H9 (cell line): ENCODE measurements around the gene MTLN. TPM values are rescaled to one million over a fixed set of nuclear protein-coding genes. Genes with fewer than 3 reads are reported as not detected.

Experiments
- DNase-seq: peaks from one replicate; pipeline ENCODE4 v3.0.0-alpha.2; 2017
- H2AFZ ChIP-seq: one replicate; pipeline ENCODE4 v1.6.1; 2013; ENCODE audit warnings: mild to moderate bottlenecking, low read length, control low read depth, moderate library complexity
- H2AK5ac ChIP-seq: 2 replicates; pipeline ENCODE4 v1.6.1; 2013; ENCODE audit warnings: low read length, control low read depth, mixed read lengths; ENCODE audit not compliant: insufficient read length
- H2BK120ac ChIP-seq: one replicate; pipeline ENCODE4 v1.6.1; 2013; ENCODE audit warnings: low read depth, mild to moderate bottlenecking, low read length, control low read depth, inconsistent platforms; ENCODE audit not compliant: poor library complexity, severe bottlenecking
- H2BK12ac ChIP-seq: 2 replicates; pipeline ENCODE4 v1.6.1; 2013; ENCODE audit warnings: low read length, control low read depth, mixed read lengths, low read depth; ENCODE audit not compliant: insufficient read length
- H2BK15ac ChIP-seq: 2 replicates; pipeline ENCODE4 v1.6.1; 2013; ENCODE audit warnings: low read depth, low read length, control low read depth
- H2BK20ac ChIP-seq: one replicate; pipeline ENCODE4 v1.6.1; 2013; ENCODE audit warnings: low read depth, mild to moderate bottlenecking, low read length, control low read depth, inconsistent platforms; ENCODE audit not compliant: poor library complexity, severe bottlenecking
- H2BK5ac ChIP-seq: 2 replicates; pipeline ENCODE4 v1.6.1; 2013; ENCODE audit warnings: low read length, control low read depth, mixed read lengths; ENCODE audit not compliant: insufficient read length
- H3K14ac ChIP-seq: 2 replicates; pipeline ENCODE4 v1.6.1; 2013; ENCODE audit warnings: low read length, control low read depth; ENCODE audit not compliant: insufficient read depth
- H3K18ac ChIP-seq: 2 replicates; pipeline ENCODE4 v1.6.1; 2013; ENCODE audit warnings: low read depth, mild to moderate bottlenecking, mixed read lengths, low read length, control low read depth; ENCODE audit not compliant: insufficient read length
- H3K23ac ChIP-seq: 2 replicates; pipeline ENCODE4 v1.6.1; 2013; ENCODE audit warnings: low read length, control low read depth, mixed read lengths, low read depth; ENCODE audit not compliant: insufficient read length
- H3K23me2 ChIP-seq: 2 replicates; pipeline ENCODE4 v1.6.1; 2013; ENCODE audit warnings: low read depth, mild to moderate bottlenecking, mixed read lengths, low read length, control low read depth; ENCODE audit not compliant: insufficient read length, poor library complexity, severe bottlenecking
- H3K27ac ChIP-seq: 2 replicates; pipeline ENCODE4 v1.5.1; 2013; ENCODE audit warnings: low read length, control low read depth, mixed read lengths, low read depth; ENCODE audit not compliant: insufficient read length
- H3K27me3 ChIP-seq: 2 replicates; pipeline ENCODE4 v1.6.1; 2013; ENCODE audit warnings: low read length, control low read depth, inconsistent platforms; ENCODE audit not compliant: insufficient read depth
- H3K4ac ChIP-seq: 2 replicates; pipeline ENCODE4 v1.6.1; 2013; ENCODE audit warnings: low read depth, mild to moderate bottlenecking, control low read depth, inconsistent platforms, low read length, moderate library complexity
- H3K4me1 ChIP-seq: 2 replicates; pipeline ENCODE4 v1.6.1; 2013; ENCODE audit warnings: low read length, control low read depth, inconsistent platforms; ENCODE audit not compliant: insufficient read depth
- H3K4me2 ChIP-seq: 2 replicates; pipeline ENCODE4 v1.6.1; 2013; ENCODE audit warnings: low read length, control low read depth, mixed read lengths; ENCODE audit not compliant: insufficient read length, insufficient read depth
- H3K56ac ChIP-seq: 2 replicates; pipeline ENCODE4 v1.6.1; 2013; ENCODE audit warnings: low read depth, mild to moderate bottlenecking, mixed read lengths, low read length, control low read depth; ENCODE audit not compliant: insufficient read length
- H3K79me1 ChIP-seq: 2 replicates; pipeline ENCODE4 v1.6.1; 2013; ENCODE audit warnings: low read depth, mild to moderate bottlenecking, moderate library complexity, low read length, control low read depth, inconsistent platforms; ENCODE audit not compliant: insufficient read depth, poor library complexity, severe bottlenecking
- H3K79me2 ChIP-seq: 2 replicates; pipeline ENCODE4 v1.6.1; 2013; ENCODE audit warnings: low read length, control low read depth, inconsistent platforms; ENCODE audit not compliant: insufficient read depth
- H3K9ac ChIP-seq: 2 replicates; pipeline ENCODE4 v1.6.1; 2013; ENCODE audit warnings: low read length, control low read depth, mixed read lengths; ENCODE audit not compliant: insufficient read length; ENCODE audit errors: extremely low read depth
- H3K9me3 ChIP-seq: one replicate; pipeline ENCODE4 v1.6.1; 2013; ENCODE audit warnings: low read depth, low read length, inconsistent platforms; ENCODE audit not compliant: control insufficient read depth
- H3T11ph ChIP-seq: one replicate; pipeline ENCODE4 v1.6.1; 2013; ENCODE audit warnings: mild to moderate bottlenecking, low read length, control low read depth, inconsistent platforms
- H4K20me1 ChIP-seq: one replicate; pipeline ENCODE4 v1.6.1; 2013; ENCODE audit not compliant: control insufficient read depth, insufficient read length, insufficient read depth
- H4K5ac ChIP-seq: 2 replicates; pipeline ENCODE4 v1.6.1; 2013; ENCODE audit warnings: low read depth, mild to moderate bottlenecking, mixed read lengths, low read length, control low read depth; ENCODE audit not compliant: insufficient read length
- H4K8ac ChIP-seq: replicated peaks from 2 replicates; pipeline ENCODE4 v1.6.1; 2013; ENCODE audit warnings: low read length, control low read depth, mixed read lengths, low read depth; ENCODE audit not compliant: insufficient read length
- H4K91ac ChIP-seq: 2 replicates; pipeline ENCODE4 v1.6.1; 2013; ENCODE audit warnings: low read depth, mild to moderate bottlenecking, moderate library complexity, mixed read lengths, low read length, control low read depth; ENCODE audit not compliant: insufficient read length
- H3K27ac Mint-ChIP-seq, 3 experiments: 2 replicates in 2 of 3; 3 replicates in 1 of 3; pipeline ENCODE4 v1.8.0; 2020 to 2021; ENCODE audit warnings: mixed read lengths in 3 of 3, mild to moderate bottlenecking in 1 of 3, moderate library complexity in 1 of 3
- H3K27me3 Mint-ChIP-seq: 2 replicates; pipeline ENCODE4 v1.8.0; 2021; ENCODE audit warnings: low read depth, mild to moderate bottlenecking, moderate library complexity, mixed read lengths
- H3K36me3 Mint-ChIP-seq, 3 experiments: 2 replicates in 2 of 3; 3 replicates in 1 of 3; pipeline ENCODE4 v1.8.0; 2020 to 2021; ENCODE audit warnings: low read depth in 3 of 3, mixed read lengths in 3 of 3; ENCODE audit not compliant: insufficient read depth in 1 of 3
- H3K4me1 Mint-ChIP-seq, 2 experiments: 2 replicates each; pipeline ENCODE4 v1.8.0; 2020; ENCODE audit warnings: mixed read lengths in 2 of 2
- H3K4me3 Mint-ChIP-seq, 2 experiments: 2 replicates in 1 of 2; 3 replicates in 1 of 2; pipeline ENCODE4 v1.8.0; 2020 to 2021; ENCODE audit warnings: mild to moderate bottlenecking in 2 of 2, mixed read lengths in 2 of 2, moderate library complexity in 1 of 2
- H3K9me3 Mint-ChIP-seq, 2 experiments: 2 replicates in 1 of 2; 3 replicates in 1 of 2; pipeline ENCODE4 v1.8.0; 2020; ENCODE audit warnings: mild to moderate bottlenecking in 2 of 2, mixed read lengths in 2 of 2, moderate library complexity in 1 of 2
- CTCF ChIP-seq: fragments of 200-600 bp; sonication (generic); conservative IDR thresholded peaks from 3 replicates; pipeline ENCODE4 v1.8.0; 2021; ENCODE audit warnings: antibody characterized with exemption, mild to moderate bottlenecking
- WGBS: extraction: QIAGEN DNeasy Blood & Tissue Kit; methylation state at CpG from one replicate; pipeline ENCODE4 v1.1.7; 2013; ENCODE audit warnings: missing lambda C conversion rate, low lambda C conversion rate, mixed read lengths; ENCODE audit not compliant: insufficient read length; ENCODE audit errors: extremely low coverage; 5-methylcytosine and 5-hydroxymethylcytosine counted together
- total RNA-seq: library from RNA; stranded (reverse); gene quantifications from 2 replicates; pipeline ENCODE4 v1.2.1, GENCODE V29; 2021

MTLN gene
- total RNA-seq, 1 experiment from 2014 or later = 16.3 TPM

DNA sequence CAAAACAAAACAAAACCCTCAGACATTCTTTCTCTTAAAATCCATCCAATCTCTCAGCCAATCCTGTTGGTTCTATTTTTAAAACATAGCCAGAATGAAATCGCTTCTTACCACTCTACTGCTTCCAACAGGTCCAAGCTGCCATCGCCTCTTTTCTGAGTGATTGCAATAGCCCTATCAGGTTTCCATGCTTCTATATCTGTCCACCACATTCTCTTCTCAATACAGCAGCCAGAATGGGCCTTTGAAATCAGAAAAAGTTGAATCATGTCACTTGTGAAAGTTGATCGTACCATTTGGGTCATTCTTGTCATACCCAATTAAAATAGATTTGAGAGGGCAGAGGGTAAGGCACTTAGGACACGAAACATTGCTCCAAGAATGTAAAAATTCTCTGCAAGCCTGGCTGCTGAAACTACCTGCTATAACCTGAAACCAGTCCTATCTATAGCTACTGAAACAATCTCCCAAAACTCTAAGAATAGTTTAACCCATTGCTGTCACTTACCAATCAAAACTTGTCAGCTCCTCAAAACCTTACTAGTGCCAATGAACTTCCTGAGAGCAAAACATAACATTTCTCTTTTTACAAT is 3.3 kb upstream of the MTLN start:
- Histone ChIP-seq H2BK12ac (no peak overlapping the region), H3K79me2 (no peaks in the 10 kb centered on the region), H3K23me2 (no peaks in the 10 kb centered on the region), H3K79me1 (no peaks in the 10 kb centered on the region), H2AFZ (no peak overlapping the region), H4K91ac (no peak overlapping the region), H3K4ac (no peak overlapping the region), H3T11ph (no peak overlapping the region), H3K4me1 (no peaks in the 10 kb centered on the region), H3K4me2 (no peak overlapping the region), H3K56ac (no peak overlapping the region), H4K8ac (no peak overlapping the region), H3K9ac (no peak overlapping the region), H2AK5ac (no peak overlapping the region), H4K20me1 (no peaks in the 10 kb centered on the region), H3K27ac (no peak overlapping the region), H4K5ac (no peak overlapping the region), H2BK15ac (no peak overlapping the region), H3K14ac (no peak overlapping the region), H3K9me3 (peaks cover 14% of the 10 kb centered on the region), H3K18ac (no peak overlapping the region), H2BK5ac (no peak overlapping the region), H2BK20ac (no peak overlapping the region), H3K27me3 (no peaks in the 10 kb centered on the region), H2BK120ac (no peak overlapping the region), H3K23ac (no peak overlapping the region)
- TF ChIP-seq CTCF = no peak
- Mint-ChIP-seq H3K27ac (no peak overlapping the region), H3K9me3 (peaks cover 36 to 49% of the 10 kb centered on the region in 2 experiments), H3K36me3 (peaks cover 12 to 26% (median 13%) of the 10 kb centered on the region in 3 experiments), H3K27me3 (peaks cover 19% of the 10 kb centered on the region), H3K4me3 (no peak overlapping the region), H3K4me1 (no peaks in the 10 kb centered on the region)
- no CpG with 5 or more reads among the region's 4 CpGs for WGBS
- no peak for DNase-seq
